H1 (cell line): ENCODE measurements around the gene SCAPER. TPM values are rescaled to one million over a fixed set of nuclear protein-coding genes. Genes with fewer than 3 reads are reported as not detected.

ENCODE experiments used
- CTCF ChIA-PET: fragments of 300-600 bp; sonication (Branson Sonifier 250); formaldehyde crosslinking; loops from one replicate; lab custom pipeline; 2021; ENCODE audit not compliant: partially characterized antibody; lab: Charles Lee
- POLR2A ChIA-PET: fragments of 300-600 bp; sonication (Branson Sonifier 250); formaldehyde crosslinking; loops from one replicate; lab custom pipeline; 2021; ENCODE audit warnings: inconsistent platforms; ENCODE audit not compliant: partially characterized antibody; lab: Charles Lee
- DNase-seq, 2 experiments: peaks; one replicate each; pipeline versions ENCODE4 v3.0.0 to v3.0.0-alpha.2; 2010 to 2022; ENCODE audit warnings: low spot score in 2 of 2, low read depth in 1 of 2, mixed read lengths in 1 of 2
- FAIRE-seq: peaks from 2 replicates; lab custom pipeline; 2011; peaks lifted over from hg19 to GRCh38; lab: Jason Lieb, UNC
- H2AFZ ChIP-seq: 2 replicates; pipeline ENCODE4 v1.8.1; 2012; ENCODE audit warnings: low read length, inconsistent platforms
- H2AK5ac ChIP-seq: 2 replicates; pipeline ENCODE4 v1.6.1; 2013; ENCODE audit warnings: low read depth, low read length
- H2BK120ac ChIP-seq: replicated peaks from 2 replicates; pipeline ENCODE3; 2013; ENCODE audit warnings: low read depth, low read length, inconsistent platforms
- H2BK12ac ChIP-seq: 2 replicates; pipeline ENCODE4 v1.6.1; 2013; ENCODE audit warnings: low read depth, low read length
- H2BK15ac ChIP-seq: 2 replicates; pipeline ENCODE4 v1.6.1; 2013; ENCODE audit warnings: low read length
- H2BK20ac ChIP-seq: 2 replicates; pipeline ENCODE4 v1.6.1; 2013; ENCODE audit warnings: low read length
- H2BK5ac ChIP-seq: 2 replicates; pipeline ENCODE4 v1.6.1; 2013; ENCODE audit warnings: low read depth, low read length
- H3K14ac ChIP-seq: 2 replicates; pipeline ENCODE4 v1.6.1; 2013; ENCODE audit warnings: inconsistent platforms; ENCODE audit not compliant: insufficient read length
- H3K18ac ChIP-seq: 2 replicates; pipeline ENCODE4 v1.6.1; 2013; ENCODE audit warnings: low read length; ENCODE audit errors: extremely low read depth
- H3K23ac ChIP-seq: 2 replicates; pipeline ENCODE4 v1.6.1; 2013; ENCODE audit warnings: inconsistent platforms; ENCODE audit not compliant: insufficient read length
- H3K23me2 ChIP-seq: 2 replicates; pipeline ENCODE4 v1.6.1; 2013; ENCODE audit warnings: low read depth, low read length
- H3K27ac ChIP-seq: 2 replicates; pipeline ENCODE4 v1.6.1; 2011; ENCODE audit warnings: low read depth, low read length, inconsistent platforms
- H3K27me3 ChIP-seq, 4 experiments: replicated peaks in 1 of 4; 1 replicate in 1 of 4; 2 replicates in 3 of 4; pipeline versions ENCODE4 v1.6.1 to v1.8.1; 2011 to 2013; ENCODE audit warnings: low read length in 3 of 4, mild to moderate bottlenecking in 3 of 4, inconsistent platforms in 2 of 4, mixed read lengths in 2 of 4, moderate library complexity in 1 of 4; ENCODE audit not compliant: control insufficient read depth in 3 of 4, insufficient read depth in 3 of 4; ENCODE audit errors: extremely low read depth in 1 of 4
- H3K36me3 ChIP-seq, 4 experiments: 2 replicates each; pipeline versions ENCODE4 v1.6.1 to v1.8.1; 2011 to 2013; ENCODE audit warnings: mild to moderate bottlenecking in 4 of 4, low read length in 3 of 4, moderate library complexity in 2 of 4, control low read depth in 1 of 4, inconsistent platforms in 1 of 4; ENCODE audit not compliant: insufficient read depth in 4 of 4, control insufficient read depth in 2 of 4
- H3K4ac ChIP-seq: replicated peaks from 2 replicates; pipeline ENCODE3; 2013; ENCODE audit warnings: low read length, low read depth, mixed read lengths, inconsistent platforms; ENCODE audit not compliant: insufficient read length
- H3K4me1 ChIP-seq, 4 experiments: replicated peaks in 1 of 4; 1 replicate in 1 of 4; 2 replicates in 3 of 4; pipeline versions ENCODE4 v1.6.1 to v1.8.1; 2011 to 2013; ENCODE audit warnings: low read length in 3 of 4, inconsistent platforms in 2 of 4, mixed read lengths in 1 of 4; ENCODE audit not compliant: insufficient read depth in 4 of 4, control insufficient read depth in 3 of 4
- H3K4me2 ChIP-seq, 2 experiments: 2 replicates each; pipeline versions ENCODE4 v1.6.1 to v1.8.1; 2011 to 2013; ENCODE audit warnings: low read depth in 2 of 2, low read length in 2 of 2, control low read depth in 1 of 2, inconsistent platforms in 1 of 2, mild to moderate bottlenecking in 1 of 2; ENCODE audit not compliant: insufficient read depth in 1 of 2
- H3K4me3 ChIP-seq, 4 experiments: fragments of 200-600, 300-600 bp in 1 of 4; sonication (generic), shearing (Covaris generic), sonication (Bioruptor Twin) in 1 of 4; 2 replicates each; pipeline versions ENCODE4 v1.5.1 to v1.8.1; 2011 to 2016; ENCODE audit warnings: low read length in 4 of 4, low read depth in 3 of 4, control low read depth in 2 of 4, inconsistent platforms in 2 of 4, mild to moderate bottlenecking in 2 of 4, mixed read lengths in 1 of 4, moderate library complexity in 1 of 4; ENCODE audit not compliant: insufficient read depth in 2 of 4; ENCODE audit errors: extremely low read depth in 1 of 4
- H3K56ac ChIP-seq: replicated peaks from 2 replicates; pipeline ENCODE3; 2013; ENCODE audit warnings: low read depth, mild to moderate bottlenecking, mixed read lengths, low read length, inconsistent platforms; ENCODE audit not compliant: insufficient read length
- H3K79me1 ChIP-seq: 2 replicates; pipeline ENCODE4 v1.6.1; 2013; ENCODE audit warnings: low read depth, low read length, control low read depth
- H3K79me2 ChIP-seq, 2 experiments: 2 replicates each; pipeline versions ENCODE4 v1.6.1 to v1.8.1; 2012 to 2013; ENCODE audit warnings: low read length in 2 of 2, mild to moderate bottlenecking in 2 of 2, inconsistent platforms in 1 of 2; ENCODE audit not compliant: insufficient read depth in 2 of 2, control insufficient read depth in 1 of 2
- H3K9ac ChIP-seq, 4 experiments: replicated peaks in 1 of 4; 1 replicate in 1 of 4; 2 replicates in 3 of 4; pipeline versions ENCODE4 v1.6.1 to v1.8.1; 2011 to 2013; ENCODE audit warnings: low read depth in 3 of 4, low read length in 3 of 4, control low read depth in 2 of 4, mild to moderate bottlenecking in 2 of 4, moderate library complexity in 2 of 4, inconsistent platforms in 1 of 4; ENCODE audit errors: extremely low read depth in 1 of 4
- H3K9me3 ChIP-seq, 2 experiments: 2 replicates each; pipeline versions ENCODE4 v1.6.1 to v1.8.1; 2012 to 2013; ENCODE audit warnings: mild to moderate bottlenecking in 2 of 2, moderate library complexity in 2 of 2, control low read depth in 1 of 2, inconsistent platforms in 1 of 2, low read depth in 1 of 2, low read length in 1 of 2, mixed read lengths in 1 of 2; ENCODE audit not compliant: insufficient read depth in 2 of 2
- H4K20me1 ChIP-seq, 2 experiments: replicated peaks in 1 of 2; 2 replicates each; pipeline versions ENCODE3 to v1.8.1; 2011 to 2013; ENCODE audit warnings: inconsistent platforms in 2 of 2, low read length in 2 of 2, mild to moderate bottlenecking in 1 of 2; ENCODE audit not compliant: insufficient read depth in 2 of 2, control insufficient read depth in 1 of 2
- H4K5ac ChIP-seq: 2 replicates; pipeline ENCODE4 v1.6.1; 2013; ENCODE audit warnings: low read length, low read depth, mixed read lengths, inconsistent platforms; ENCODE audit not compliant: insufficient read length
- H4K8ac ChIP-seq: 2 replicates; pipeline ENCODE4 v1.8.0; 2013; ENCODE audit warnings: mild to moderate bottlenecking, moderate library complexity, low read length, inconsistent platforms; ENCODE audit not compliant: insufficient read depth; ENCODE audit errors: extremely low read depth
- H4K91ac ChIP-seq: replicated peaks from 2 replicates; pipeline ENCODE3; 2013; ENCODE audit warnings: low read length, mixed read lengths, inconsistent platforms; ENCODE audit not compliant: insufficient read length
- EP300 ChIP-seq, 2 experiments: IDR thresholded peaks; 1 replicate in 1 of 2; 2 replicates in 1 of 2; pipeline ENCODE4 v1.6.1; 2011 to 2012; ENCODE audit warnings: low read depth in 2 of 2, low read length in 2 of 2, mild to moderate bottlenecking in 2 of 2, borderline replicate concordance in 1 of 2, inconsistent platforms in 1 of 2, moderate library complexity in 1 of 2
- WGBS, 2 experiments: shearing (Covaris generic) in 1 of 2; methylation state at CpG; one replicate each; pipeline versions ENCODE4 v1.1.6 to v1.1.7; 2013 to 2015; ENCODE audit warnings: low lambda C conversion rate in 2 of 2, mixed read lengths in 2 of 2, inconsistent platforms in 1 of 2, low coverage in 1 of 2, missing lambda C conversion rate in 1 of 2; ENCODE audit not compliant: insufficient replicate concordance in 2 of 2, insufficient coverage in 1 of 2, insufficient read length in 1 of 2; ENCODE audit errors: extremely low coverage in 1 of 2, missing lambda C conversion rate in 1 of 2; 5-methylcytosine and 5-hydroxymethylcytosine counted together
- polyA plus RNA-seq, 7 experiments: library from polyadenylated mRNA; depleted of rRNA in 3 of 7; stranded (reverse) in 5 of 7; unstranded in 2 of 7; fragments of >200 nt in 5 of 7; fragments of 200-250 nt in 2 of 7; gene quantifications; 1 replicate in 5 of 7; 2 replicates in 1 of 7; 4 replicates in 1 of 7; pipeline versions ENCODE4 v1.2.1 to v1.2.3, GENCODE V29; 2011 to 2013; ENCODE audit warnings: missing spikeins in 2 of 7, mixed read lengths in 2 of 7
- total RNA-seq: library from RNA; stranded (reverse); fragmentation: NEBNext Ultra II Directional; extraction: Animal tissue kit (Norgen Biotek cat#: 25700); gene quantifications from 2 replicates; pipeline ENCODE4 v1.2.1, GENCODE V29; 2021

Gene SCAPER
- total and polyA plus RNA-seq, 2 of the 8 experiments (the other 6 are each of a cell fraction or from before 2014, with no cell fraction given): 1.6 to 6.8 TPM

DNA sequence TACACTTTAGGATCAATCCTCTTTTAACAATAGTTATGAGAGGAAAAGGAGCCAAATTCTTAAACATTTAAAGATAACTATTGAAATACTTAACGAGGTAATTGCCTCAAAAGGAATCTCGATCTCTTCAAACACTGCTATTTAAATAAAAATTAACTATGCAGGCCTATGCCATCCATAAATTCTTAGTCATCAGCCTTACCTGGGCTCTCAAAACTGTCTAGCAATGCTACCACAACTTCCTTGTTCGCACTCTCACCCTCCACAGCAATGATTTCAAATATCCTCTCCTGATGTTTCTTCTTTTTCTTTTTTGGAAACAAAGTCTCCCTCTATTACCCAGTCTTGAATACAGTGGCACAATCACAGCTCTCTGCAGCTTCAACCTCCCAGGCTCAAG, 606.2 kb downstream of the SCAPER start:
- TF ChIP-seq EP300 (IDR thresholded peaks at IDR 0.05; ENCODE audit: borderline replicate concordance in 1 of 2, low read depth in 2 of 2, low read length in 2 of 2): no peak
- Histone ChIP-seq H3K79me2 (peaks cover 0 to 49% of the 10 kb centered on the region in 2 experiments; a peak in 2 of 4 replicates), H2AFZ (no peak overlapping the region), H2BK12ac (no peak overlapping the region), H3K27ac (no peak overlapping the region), H2BK15ac (no peak overlapping the region), H4K20me1 (peaks cover 2 to 4% of the 10 kb centered on the region in 2 experiments), H3K4me1 (no peaks in the 10 kb centered on the region), H2BK120ac (no peak overlapping the region), H4K5ac (no peak overlapping the region), H3K56ac (no peak overlapping the region), H3K27me3 (no peaks in the 10 kb centered on the region), H3K23me2 (0 out of 2 replicates have a peak, but pooled peaks cover 3% of the 10 kb centered on the region), H3K4me3 (no peak overlapping the region), H3K23ac (no peak overlapping the region), H2AK5ac (no peak overlapping the region), H3K14ac (no peak overlapping the region), H3K4me2 (no peak overlapping the region), H3K36me3 (no peaks in the 10 kb centered on the region), H2BK5ac (no peak overlapping the region), H3K9ac (no peak overlapping the region), H4K91ac (no peak overlapping the region), H2BK20ac (no peak overlapping the region), H3K4ac (no peak overlapping the region), H3K79me1 (no peaks in the 10 kb centered on the region; the same call in none of the 2 replicates), H3K9me3 (no peaks in the 10 kb centered on the region; a peak in 1 of 4 replicates), H4K8ac (no peak overlapping the region), H3K18ac (no peak overlapping the region)
- DNase-seq (no peak), FAIRE-seq (no peak)
- POLR2A ChIA-PET: interaction anchor here (0.6 kb wide), 1 partner anchor 8 kb away, joined by 3 read pairs; no protein-coding TSS in a partner anchor
- CTCF ChIA-PET: interaction anchor here (0.6 to 1.0 kb wide), 2 partner anchors 63 to 378 kb away, joined by 3 read pairs; no protein-coding TSS in a partner anchor
- 93% methylated on average over 3 of the region's 3 CpGs; no CpG with 5 or more reads in 1 of the 2 experiments for WGBS, 2 experiments
